HCT116 (cell line): ENCODE measurements around the gene CELF2. TPM values are rescaled to one million over a fixed set of nuclear protein-coding genes. Genes with fewer than 3 reads are reported as not detected.

ENCODE experiments used
- ATAC-seq: fragments of 200-7000 bp; cut with Tn5 transposase; 2 replicates; pipeline ENCODE4 v1.9.1; 2020; ENCODE audit warnings: mild to moderate bottlenecking, moderate library complexity
- BruUV-seq: library from RNA; stranded (reverse); fragments of 400-500 nt; replicated peaks from 2 replicates; lab custom pipeline; 2021; lab: Mats Ljungman, UMichigan
- CTCF ChIA-PET: fragments of 300-600 bp; sonication (Branson Sonifier 250); formaldehyde crosslinking; loops from one replicate; lab custom pipeline; 2021; ENCODE audit warnings: antibody characterized with exemption; lab: Charles Lee
- POLR2A ChIA-PET: fragments of 300-600, 350-600 bp; sonication (Branson Sonifier 250); formaldehyde crosslinking; loops from one replicate; lab custom pipeline; 2021; ENCODE audit warnings: antibody characterized with exemption; lab: Charles Lee
- RAD21 ChIA-PET, 2 experiments: fragments of 300-600 bp; sonication (Branson Sonifier 250); formaldehyde crosslinking; loops; one replicate each; lab custom pipeline; 2023; ENCODE audit warnings: low total read pairs in 2 of 2; ENCODE audit not compliant: uncharacterized antibody in 2 of 2, unreplicated experiment in 2 of 2, low non-redundant PET in 1 of 2; lab: Charles Lee
- DNase-seq: peaks from one replicate; pipeline ENCODE4 v3.0.0-alpha.2; 2010; ENCODE audit warnings: low read depth, low spot score
- H2AFZ ChIP-seq: fragments of 200-600 bp; shearing (Covaris generic), sonication (generic); 2 replicates; pipeline ENCODE4 v1.6.1; 2017; ENCODE audit warnings: low read depth, mixed run types, mixed read lengths, antibody characterized with exemption, low read length; ENCODE audit not compliant: poor library complexity, severe bottlenecking
- H3K27ac ChIP-seq: 2 replicates; pipeline ENCODE4 v1.5.1; 2012; ENCODE audit warnings: low read depth, low read length
- H3K27me3 ChIP-seq: fragments of 200-600 bp; sonication (generic); 2 replicates; pipeline ENCODE4 v1.6.1; 2016; ENCODE audit warnings: mixed run types, low read length, mixed read lengths; ENCODE audit not compliant: insufficient read depth
- H3K36me3 ChIP-seq, 2 experiments: fragments of 200-500 bp in 1 of 2; fragments of 200-600 bp in 1 of 2; sonication (Bioruptor generic) in 1 of 2; sonication (generic) in 1 of 2; 2 replicates each; pipeline versions ENCODE4 v1.5.1 to v1.6.1; 2014 to 2016; ENCODE audit warnings: low read length in 2 of 2, inconsistent platforms in 1 of 2, mixed read lengths in 1 of 2, mixed run types in 1 of 2; ENCODE audit not compliant: insufficient read depth in 2 of 2, control insufficient read depth in 1 of 2
- H3K4me1 ChIP-seq, 2 experiments: fragments of 200-600 bp in 1 of 2; sonication (generic) in 1 of 2; 2 replicates each; pipeline versions ENCODE4 v1.5.1 to v1.6.1; 2012 to 2017; ENCODE audit warnings: low read length in 2 of 2, inconsistent platforms in 1 of 2, mild to moderate bottlenecking in 1 of 2, mixed read lengths in 1 of 2, mixed run types in 1 of 2, moderate library complexity in 1 of 2; ENCODE audit not compliant: insufficient read depth in 2 of 2, control insufficient read depth in 1 of 2
- H3K4me2 ChIP-seq: fragments of 200-600 bp; sonication (generic); 2 replicates; pipeline ENCODE4 v1.6.1; 2017; ENCODE audit warnings: mixed run types, low read length, mixed read lengths
- H3K4me3 ChIP-seq, 2 experiments: fragments of 200-600 bp in 1 of 2; sonication (generic) in 1 of 2; replicated peaks in 1 of 2; 2 replicates each; pipeline ENCODE4 v1.5.1; 2011 to 2016; ENCODE audit warnings: low read length in 2 of 2, control low read depth in 1 of 2, low read depth in 1 of 2, mild to moderate bottlenecking in 1 of 2, mixed read lengths in 1 of 2, mixed run types in 1 of 2
- H3K79me2 ChIP-seq: fragments of 200-600 bp; sonication (generic); 2 replicates; pipeline ENCODE4 v1.6.1; 2017; ENCODE audit warnings: mild to moderate bottlenecking, mixed run types, low read length, moderate library complexity, mixed read lengths; ENCODE audit not compliant: insufficient read depth
- H3K9ac ChIP-seq: fragments of 200-600 bp; sonication (generic); 2 replicates; pipeline ENCODE4 v1.6.1; 2016; ENCODE audit warnings: low read length, mixed read lengths
- H3K9me2 ChIP-seq: fragments of 200-600 bp; sonication (generic), shearing (Covaris generic); 2 replicates; pipeline ENCODE4 v1.6.1; 2017; ENCODE audit warnings: mixed run types, mild to moderate bottlenecking, moderate library complexity; ENCODE audit not compliant: insufficient read depth
- H3K9me3 ChIP-seq, 2 experiments: fragments of 200-500 bp in 1 of 2; fragments of 200-600 bp in 1 of 2; sonication (Bioruptor generic) in 1 of 2; sonication (generic) in 1 of 2; 2 replicates each; pipeline ENCODE4 v1.6.1; 2014 to 2017; ENCODE audit warnings: low read length in 2 of 2, mixed read lengths in 2 of 2, inconsistent platforms in 1 of 2, low read depth in 1 of 2, mild to moderate bottlenecking in 1 of 2, mixed run types in 1 of 2, moderate library complexity in 1 of 2; ENCODE audit not compliant: control insufficient read depth in 1 of 2, insufficient read depth in 1 of 2
- H4K20me1 ChIP-seq: fragments of 200-600 bp; sonication (generic), shearing (Covaris generic); 2 replicates; pipeline ENCODE4 v1.6.1; 2017; ENCODE audit warnings: mixed run types, mild to moderate bottlenecking, moderate library complexity; ENCODE audit not compliant: insufficient read depth
- CBX3 ChIP-seq: IDR thresholded peaks from 2 replicates; pipeline ENCODE4 v1.6.1; 2012; ENCODE audit warnings: low read depth
- CEBPB ChIP-seq: IDR thresholded peaks from 2 replicates; pipeline ENCODE4 v1.6.1; 2012; ENCODE audit warnings: low read depth
- ELF1 ChIP-seq: IDR thresholded peaks from 2 replicates; pipeline ENCODE4 v1.6.1; 2012; ENCODE audit warnings: low read depth, borderline replicate concordance
- EZH2 ChIP-seq: fragments of 200-600 bp; sonication (generic); IDR thresholded peaks from 2 replicates; pipeline ENCODE4 v1.6.1; 2017; ENCODE audit warnings: antibody characterized with exemption, mixed run types
- EZH2phosphoT487 ChIP-seq: fragments of 200-600 bp; IDR thresholded peaks from 2 replicates; pipeline ENCODE4 v1.6.1; 2018; ENCODE audit warnings: antibody characterized with exemption, borderline replicate concordance
- POLR2A ChIP-seq: IDR thresholded peaks from 2 replicates; pipeline ENCODE4 v1.7.0; 2011; ENCODE audit warnings: borderline replicate concordance; ENCODE audit not compliant: insufficient read depth, insufficient read length; ENCODE audit errors: extremely low read depth
- POLR2AphosphoS5 ChIP-seq: IDR thresholded peaks from 2 replicates; pipeline ENCODE4 v1.6.1; 2011; ENCODE audit warnings: mild to moderate bottlenecking, low read depth, low read length, moderate library complexity
- RAD21 ChIP-seq: IDR thresholded peaks from 2 replicates; pipeline ENCODE4 v1.6.1; 2012; ENCODE audit warnings: low read depth, mild to moderate bottlenecking
- SP1 ChIP-seq: IDR thresholded peaks from 2 replicates; pipeline ENCODE4 v1.6.1; 2012; ENCODE audit warnings: low read depth
- TCF7L2 ChIP-seq: IDR thresholded peaks from 2 replicates; pipeline ENCODE4 v1.7.0; 2011; ENCODE audit warnings: borderline replicate concordance, inconsistent platforms; ENCODE audit not compliant: insufficient read depth, insufficient read length; ENCODE audit errors: extremely low read depth
- YY1 ChIP-seq: IDR thresholded peaks from 2 replicates; pipeline ENCODE4 v1.6.1; 2011; ENCODE audit warnings: low read length, low read depth, moderate library complexity, mild to moderate bottlenecking; ENCODE audit not compliant: insufficient replicate concordance; ENCODE audit errors: extremely low read depth
- ZFX ChIP-seq: fragments of 450-650 bp; IDR thresholded peaks from 2 replicates; pipeline ENCODE4 v1.6.1; 2017
- intact Hi-C: fragments of 100-400 bp; cut with micrococcal nuclease; formaldehyde crosslinking; loops from 2 replicates; pipeline ENCODE4 v1.10.0; 2022
- total RNA-seq: library from RNA; stranded (reverse); gene quantifications from one replicate; pipeline ENCODE4 v1.2.1, GENCODE V29; 2021; ENCODE audit not compliant: unreplicated experiment
- TF ChIP-seq, protein P1 (sequence below): IDR thresholded peaks from 2 replicates; pipeline ENCODE4 v1.6.1; 2012
- TF ChIP-seq, protein P2 (sequence below): IDR thresholded peaks from 2 replicates; pipeline ENCODE4 v1.6.1; 2012; ENCODE audit warnings: low read depth
- TF ChIP-seq, protein P3 (sequence below): IDR thresholded peaks from 2 replicates; pipeline ENCODE4 v1.6.1; 2012
- TF ChIP-seq, protein P4 (sequence below), 3 experiments: fragments of 200-600 bp in 1 of 3; sonication (generic) in 1 of 3; IDR thresholded peaks in 2 of 3; conservative IDR thresholded peaks in 1 of 3; 2 replicates each; pipeline ENCODE4 v1.5.1; 2012 to 2017; ENCODE audit warnings: low read depth in 2 of 3, low read length in 2 of 3, antibody characterized with exemption in 1 of 3, borderline replicate concordance in 1 of 3, control low read depth in 1 of 3, mild to moderate bottlenecking in 1 of 3, mixed read lengths in 1 of 3, mixed run types in 1 of 3, moderate library complexity in 1 of 3; ENCODE audit not compliant: insufficient read depth in 1 of 3

CELF2 gene
- total RNA-seq, 1 experiment from 2014 or later, result 0.66 TPM

DNA sequence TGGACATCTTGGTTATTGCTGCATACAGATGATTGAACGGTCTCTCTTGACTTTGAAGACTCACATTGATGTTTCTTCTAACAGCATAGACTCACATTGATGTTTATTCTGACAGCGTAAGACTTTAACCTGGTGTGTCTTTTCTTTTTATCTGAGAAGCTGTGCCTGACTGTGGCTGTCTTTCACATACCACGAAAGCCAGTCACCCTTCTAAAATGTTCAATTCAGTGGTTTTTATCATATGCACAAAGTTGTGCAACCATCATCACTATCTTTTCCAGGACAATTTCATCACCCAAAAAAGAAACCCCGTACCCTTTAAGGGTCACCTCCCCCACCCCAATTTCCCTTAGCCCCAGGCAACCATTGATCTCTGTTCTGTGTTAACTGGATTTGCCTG is 24.7 kb downstream of the CELF2 start:
- Histone ChIP-seq H3K27ac (no peak overlapping the region), H3K9ac (no peak overlapping the region)
- RAD21 ChIA-PET, result no interaction called here
- DNase-seq, result no peak
- TF ChIP-seq, protein P1, sequence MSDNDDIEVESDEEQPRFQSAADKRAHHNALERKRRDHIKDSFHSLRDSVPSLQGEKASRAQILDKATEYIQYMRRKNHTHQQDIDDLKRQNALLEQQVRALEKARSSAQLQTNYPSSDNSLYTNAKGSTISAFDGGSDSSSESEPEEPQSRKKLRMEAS, result no peak
- TF ChIP-seq EZH2 (no peak), POLR2A (no peak), POLR2AphosphoS5 (no peak), ELF1 (no peak), RAD21 (no peak), ZFX (no peak), CEBPB (no peak), SP1 (no peak), TCF7L2 (no peak), CBX3 (no peak), EZH2phosphoT487 (no peak), YY1 (no peak)
- TF ChIP-seq, protein P2, sequence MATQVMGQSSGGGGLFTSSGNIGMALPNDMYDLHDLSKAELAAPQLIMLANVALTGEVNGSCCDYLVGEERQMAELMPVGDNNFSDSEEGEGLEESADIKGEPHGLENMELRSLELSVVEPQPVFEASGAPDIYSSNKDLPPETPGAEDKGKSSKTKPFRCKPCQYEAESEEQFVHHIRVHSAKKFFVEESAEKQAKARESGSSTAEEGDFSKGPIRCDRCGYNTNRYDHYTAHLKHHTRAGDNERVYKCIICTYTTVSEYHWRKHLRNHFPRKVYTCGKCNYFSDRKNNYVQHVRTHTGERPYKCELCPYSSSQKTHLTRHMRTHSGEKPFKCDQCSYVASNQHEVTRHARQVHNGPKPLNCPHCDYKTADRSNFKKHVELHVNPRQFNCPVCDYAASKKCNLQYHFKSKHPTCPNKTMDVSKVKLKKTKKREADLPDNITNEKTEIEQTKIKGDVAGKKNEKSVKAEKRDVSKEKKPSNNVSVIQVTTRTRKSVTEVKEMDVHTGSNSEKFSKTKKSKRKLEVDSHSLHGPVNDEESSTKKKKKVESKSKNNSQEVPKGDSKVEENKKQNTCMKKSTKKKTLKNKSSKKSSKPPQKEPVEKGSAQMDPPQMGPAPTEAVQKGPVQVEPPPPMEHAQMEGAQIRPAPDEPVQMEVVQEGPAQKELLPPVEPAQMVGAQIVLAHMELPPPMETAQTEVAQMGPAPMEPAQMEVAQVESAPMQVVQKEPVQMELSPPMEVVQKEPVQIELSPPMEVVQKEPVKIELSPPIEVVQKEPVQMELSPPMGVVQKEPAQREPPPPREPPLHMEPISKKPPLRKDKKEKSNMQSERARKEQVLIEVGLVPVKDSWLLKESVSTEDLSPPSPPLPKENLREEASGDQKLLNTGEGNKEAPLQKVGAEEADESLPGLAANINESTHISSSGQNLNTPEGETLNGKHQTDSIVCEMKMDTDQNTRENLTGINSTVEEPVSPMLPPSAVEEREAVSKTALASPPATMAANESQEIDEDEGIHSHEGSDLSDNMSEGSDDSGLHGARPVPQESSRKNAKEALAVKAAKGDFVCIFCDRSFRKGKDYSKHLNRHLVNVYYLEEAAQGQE, result no peak
- TF ChIP-seq, protein P3, sequence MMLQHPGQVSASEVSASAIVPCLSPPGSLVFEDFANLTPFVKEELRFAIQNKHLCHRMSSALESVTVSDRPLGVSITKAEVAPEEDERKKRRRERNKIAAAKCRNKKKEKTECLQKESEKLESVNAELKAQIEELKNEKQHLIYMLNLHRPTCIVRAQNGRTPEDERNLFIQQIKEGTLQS, result no peak
- TF ChIP-seq, protein P4, sequence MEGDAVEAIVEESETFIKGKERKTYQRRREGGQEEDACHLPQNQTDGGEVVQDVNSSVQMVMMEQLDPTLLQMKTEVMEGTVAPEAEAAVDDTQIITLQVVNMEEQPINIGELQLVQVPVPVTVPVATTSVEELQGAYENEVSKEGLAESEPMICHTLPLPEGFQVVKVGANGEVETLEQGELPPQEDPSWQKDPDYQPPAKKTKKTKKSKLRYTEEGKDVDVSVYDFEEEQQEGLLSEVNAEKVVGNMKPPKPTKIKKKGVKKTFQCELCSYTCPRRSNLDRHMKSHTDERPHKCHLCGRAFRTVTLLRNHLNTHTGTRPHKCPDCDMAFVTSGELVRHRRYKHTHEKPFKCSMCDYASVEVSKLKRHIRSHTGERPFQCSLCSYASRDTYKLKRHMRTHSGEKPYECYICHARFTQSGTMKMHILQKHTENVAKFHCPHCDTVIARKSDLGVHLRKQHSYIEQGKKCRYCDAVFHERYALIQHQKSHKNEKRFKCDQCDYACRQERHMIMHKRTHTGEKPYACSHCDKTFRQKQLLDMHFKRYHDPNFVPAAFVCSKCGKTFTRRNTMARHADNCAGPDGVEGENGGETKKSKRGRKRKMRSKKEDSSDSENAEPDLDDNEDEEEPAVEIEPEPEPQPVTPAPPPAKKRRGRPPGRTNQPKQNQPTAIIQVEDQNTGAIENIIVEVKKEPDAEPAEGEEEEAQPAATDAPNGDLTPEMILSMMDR (IDR thresholded peaks at IDR 0.05 in 2 of 3, conservative IDR thresholded peaks at IDR 0.05 in 1 of 3; ENCODE audit: borderline replicate concordance in 1 of 3, insufficient read depth in 1 of 3, low read depth in 2 of 3, low read length in 2 of 3), result no peak
- TF ChIP-seq, all 23 proteins: peak for 0
- no peaks in the 10 kb centered on the region for H3K36me3 ChIP-seq
- H4K20me1 ChIP-seq, result no peaks in the 10 kb centered on the region
- no TSS peak for BruUV-seq
- no peaks in the 10 kb centered on the region for H3K9me2 ChIP-seq
- CTCF ChIA-PET, result no interaction called here
- ATAC-seq, result no peak
- POLR2A ChIA-PET, result no interaction called here
- no peak overlapping the region for H2AFZ ChIP-seq
- no peak overlapping the region for H3K4me3 ChIP-seq
- no peak overlapping the region for H3K4me2 ChIP-seq
- no peaks in the 10 kb centered on the region for H3K27me3 ChIP-seq
- no peaks in the 10 kb centered on the region for H3K4me1 ChIP-seq
- H3K9me3 ChIP-seq, result peaks cover 0 to 6% of the 10 kb centered on the region in 2 experiments; a peak in 2 of 4 replicates
- H3K79me2 ChIP-seq, result no peaks in the 10 kb centered on the region
- intact Hi-C loops, result no loop called here
